Esophagus muscularis mucosa (tissue), 3 donors: ENCODE measurements around the gene ZNF396.

ENCODE experiments used
- CTCF ChIP-seq, 3 experiments: fragments of 200-600 bp in 2 of 3; fragments of 450-650 bp in 1 of 3; sonication (generic) in 2 of 3; IDR thresholded peaks; one replicate each; pipeline ENCODE4 v1.5.1; 2017 to 2019; ENCODE audit warnings: antibody characterized with exemption in 3 of 3, mild to moderate bottlenecking in 2 of 3, moderate library complexity in 1 of 3
- POLR2A ChIP-seq: fragments of 450-650 bp; IDR thresholded peaks from one replicate; pipeline ENCODE4 v1.6.1; 2017; ENCODE audit warnings: antibody characterized with exemption, moderate library complexity, mild to moderate bottlenecking, low read depth

- TF ChIP-seq CTCF (IDR thresholded peaks at IDR 0.05) (no peak), POLR2A (no peak)
These were observed 33.6 kb downstream of the ZNF396 start for GRCh38 chr18:35343488-35343935.
